ENCODE results near the gene NUDT14. TPM values are rescaled to one million over a fixed set of nuclear protein-coding genes. Genes with fewer than 3 reads are reported as not detected.

Gene NUDT14
- total and polyA plus RNA-seq, 2 of the 8 experiments (the other 6 are each of a cell fraction or from before 2014, with no cell fraction given) = 25.5 to 33.3 TPM

- peaks cover 9 to 26% (median 18%) of the 10 kb centered on the region in 4 experiments for H3K27me3 ChIP-seq (replicated peaks in 1 of 4; ENCODE audit: control insufficient read depth in 3 of 4, extremely low read depth in 1 of 4, insufficient read depth in 3 of 4, low read length in 3 of 4)
- H3K4me1 ChIP-seq (replicated peaks in 1 of 4; ENCODE audit: control insufficient read depth in 3 of 4, insufficient read depth in 4 of 4, low read length in 3 of 4) = peaks cover 0 to 6% (median 3%) of the 10 kb centered on the region in 4 experiments; a peak in 6 of 7 replicates
- FAIRE-seq = no peak
- no peak overlapping the region; a peak in 1 of 7 replicates for H3K9ac ChIP-seq (replicated peaks in 1 of 4; ENCODE audit: extremely low read depth in 1 of 4, low read depth in 3 of 4, low read length in 3 of 4)
- no peak overlapping the region for H2BK120ac ChIP-seq (replicated peaks; ENCODE audit: low read depth, low read length)
- peak overlapping the region in 1 of 4 experiments; percentile 5; a peak in 2 of 8 replicates for H3K4me3 ChIP-seq (ENCODE audit: extremely low read depth in 1 of 4, insufficient read depth in 2 of 4, low read depth in 3 of 4, low read length in 4 of 4)
- no peak overlapping the region for H3K14ac ChIP-seq (ENCODE audit: insufficient read length)
- no peak overlapping the region for H4K5ac ChIP-seq (ENCODE audit: insufficient read length, low read depth, low read length)
- POLR2A ChIA-PET (ENCODE audit: partially characterized antibody) = interaction anchor here (1.5 kb wide), 1 partner anchor 13 kb away, joined by 3 read pairs; no protein-coding TSS in a partner anchor
- H4K20me1 ChIP-seq (replicated peaks in 1 of 2; ENCODE audit: control insufficient read depth in 1 of 2, insufficient read depth in 2 of 2, low read length in 2 of 2) = peaks cover 7 to 22% of the 10 kb centered on the region in 2 experiments
- DNase-seq (ENCODE audit: low read depth in 1 of 2, low spot score in 2 of 2) = no peak
- peak overlapping the region; percentile 54 for H4K91ac ChIP-seq (replicated peaks; ENCODE audit: insufficient read length, low read length)
- 0 out of 2 replicates have a peak overlapping the region, but pooled peaks have one; percentile 9 for H2BK12ac ChIP-seq (ENCODE audit: low read depth, low read length)
- H4K8ac ChIP-seq (ENCODE audit: extremely low read depth, insufficient read depth, low read length) = no peak overlapping the region; the same call in 1 of the 2 replicates
- peak overlapping the region; percentile 75; the same call in 1 of the 2 replicates for H2AK5ac ChIP-seq (ENCODE audit: low read depth, low read length)
- peak overlapping the region in 1 of 2 experiments; percentile 81; a peak in 2 of 4 replicates for H3K4me2 ChIP-seq (ENCODE audit: insufficient read depth in 1 of 2, low read depth in 2 of 2, low read length in 2 of 2)
- H2AFZ ChIP-seq (ENCODE audit: low read length) = no peak overlapping the region
- H3K27ac ChIP-seq (ENCODE audit: low read depth, low read length) = no peak overlapping the region
- no peaks in the 10 kb centered on the region for H3K36me3 ChIP-seq (ENCODE audit: control insufficient read depth in 2 of 4, insufficient read depth in 4 of 4, low read length in 3 of 4)
- H3K18ac ChIP-seq (ENCODE audit: extremely low read depth, low read length) = peak overlapping the region; percentile 48
- H3K79me1 ChIP-seq (ENCODE audit: low read depth, low read length) = peaks cover 5% of the 10 kb centered on the region
- CTCF ChIA-PET (ENCODE audit: partially characterized antibody) = interaction anchor here (0.8 to 2.2 kb wide), 9 partner anchors 10 to 108 kb away, joined by 3 to 12 read pairs (median 3); no protein-coding TSS in a partner anchor
- H3K23me2 ChIP-seq (ENCODE audit: low read depth, low read length) = peaks cover 4% of the 10 kb centered on the region; the same call in 1 of the 2 replicates
- no peak overlapping the region for H2BK5ac ChIP-seq (ENCODE audit: low read depth, low read length)
- no peaks in the 10 kb centered on the region for H3K79me2 ChIP-seq (ENCODE audit: control insufficient read depth in 1 of 2, insufficient read depth in 2 of 2, low read length in 2 of 2)
- H2BK20ac ChIP-seq (ENCODE audit: low read length) = no peak overlapping the region
- no peak overlapping the region for H3K56ac ChIP-seq (replicated peaks; ENCODE audit: insufficient read length, low read depth, low read length)
- 86% methylated on average over 21 of the region's 22 CpGs; no CpG with 5 or more reads in 1 of the 2 experiments for WGBS, 2 experiments (ENCODE audit: extremely low coverage in 1 of 2, insufficient coverage in 1 of 2, insufficient read length in 1 of 2, insufficient replicate concordance in 2 of 2, low coverage in 1 of 2, low lambda C conversion rate in 2 of 2, missing lambda C conversion rate in 1 of 2)
- H3K23ac ChIP-seq (ENCODE audit: insufficient read length) = no peak overlapping the region
- H3K9me3 ChIP-seq (ENCODE audit: insufficient read depth in 2 of 2, low read depth in 1 of 2, low read length in 1 of 2) = no peaks in the 10 kb centered on the region
- peak overlapping the region; percentile 29; the same call in 1 of the 2 replicates for H2BK15ac ChIP-seq (ENCODE audit: low read length)
- H3K4ac ChIP-seq (replicated peaks; ENCODE audit: insufficient read length, low read depth, low read length) = peak overlapping the region; percentile 11
- no peak for TF ChIP-seq EZH2 (IDR thresholded peaks at IDR 0.05; ENCODE audit: low read depth, low read length, severe bottlenecking)
- no peak for TF ChIP-seq SIN3A (conservative IDR thresholded peaks at IDR 0.05 in 1 of 2, IDR thresholded peaks at IDR 0.05 in 1 of 2; ENCODE audit: low read depth in 1 of 2, low read length in 2 of 2)
- TF ChIP-seq JUN (IDR thresholded peaks at IDR 0.05; ENCODE audit: low read depth, low read length) = no peak
Measured at GRCh38 chr14:105166571-105167302, 14.4 kb downstream of the NUDT14 start.
